ENCODE results near the gene RASA2. TPM values are rescaled to one million over a fixed set of nuclear protein-coding genes. Genes with fewer than 3 reads are reported as not detected.

Gene RASA2
- total and polyA plus RNA-seq, 9 of the 15 experiments (the other 6 are each of a cell fraction or from before 2014, with no cell fraction given): 2.0 to 12.8 (median 9.5) TPM

DNA sequence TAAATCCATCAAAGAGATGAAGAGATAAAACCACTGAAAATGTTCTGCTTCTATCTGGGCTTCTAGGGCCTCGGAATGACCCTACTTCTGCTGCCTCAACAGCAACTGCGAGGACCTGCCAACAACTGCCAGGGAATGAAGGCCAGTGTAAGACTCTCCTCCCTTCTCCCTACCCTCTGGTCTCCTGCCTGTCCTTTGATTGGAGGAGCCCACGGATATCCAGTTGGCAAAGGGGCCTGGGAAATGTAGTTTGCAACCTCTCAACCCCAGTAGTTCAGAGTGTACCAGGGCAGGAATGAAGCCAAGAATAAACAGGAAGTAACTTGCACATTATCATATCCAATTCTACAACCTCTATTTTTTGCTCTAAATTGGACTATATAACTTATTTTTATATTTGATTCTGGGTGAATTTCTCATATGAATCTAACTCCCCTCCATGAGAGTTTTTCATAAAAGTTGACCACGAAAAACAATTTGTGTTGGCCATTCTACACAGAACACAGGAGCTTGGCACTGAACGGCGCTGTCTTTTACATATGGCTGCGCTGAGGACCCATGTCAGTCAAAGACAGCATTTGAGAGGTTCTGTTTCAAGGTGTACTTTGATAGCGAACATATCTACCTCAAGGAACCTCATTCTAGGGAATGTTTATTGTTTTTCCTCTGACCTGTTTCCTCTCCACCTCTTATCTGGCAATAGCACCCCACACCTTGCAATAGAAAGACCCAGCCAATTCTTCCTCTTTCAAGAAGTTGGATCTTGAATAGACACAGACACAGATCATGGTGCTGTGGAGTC is 160.1 kb downstream of the RASA2 start (continued):
- peak; percentile 70; the same call in 1 of the 2 replicates for TF ChIP-seq ZEB2 (IDR thresholded peaks at IDR 0.05)
- TF ChIP-seq, protein P1, sequence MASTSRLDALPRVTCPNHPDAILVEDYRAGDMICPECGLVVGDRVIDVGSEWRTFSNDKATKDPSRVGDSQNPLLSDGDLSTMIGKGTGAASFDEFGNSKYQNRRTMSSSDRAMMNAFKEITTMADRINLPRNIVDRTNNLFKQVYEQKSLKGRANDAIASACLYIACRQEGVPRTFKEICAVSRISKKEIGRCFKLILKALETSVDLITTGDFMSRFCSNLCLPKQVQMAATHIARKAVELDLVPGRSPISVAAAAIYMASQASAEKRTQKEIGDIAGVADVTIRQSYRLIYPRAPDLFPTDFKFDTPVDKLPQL (IDR thresholded peaks at IDR 0.05; ENCODE audit: extremely low read depth, insufficient read length): no peak
- 0 out of 4 replicates have a peak, but pooled peaks of 1 of the 2 experiments have one; percentile 38 for TF ChIP-seq TRIM24 (IDR thresholded peaks at IDR 0.05)
- TF ChIP-seq, protein P2, sequence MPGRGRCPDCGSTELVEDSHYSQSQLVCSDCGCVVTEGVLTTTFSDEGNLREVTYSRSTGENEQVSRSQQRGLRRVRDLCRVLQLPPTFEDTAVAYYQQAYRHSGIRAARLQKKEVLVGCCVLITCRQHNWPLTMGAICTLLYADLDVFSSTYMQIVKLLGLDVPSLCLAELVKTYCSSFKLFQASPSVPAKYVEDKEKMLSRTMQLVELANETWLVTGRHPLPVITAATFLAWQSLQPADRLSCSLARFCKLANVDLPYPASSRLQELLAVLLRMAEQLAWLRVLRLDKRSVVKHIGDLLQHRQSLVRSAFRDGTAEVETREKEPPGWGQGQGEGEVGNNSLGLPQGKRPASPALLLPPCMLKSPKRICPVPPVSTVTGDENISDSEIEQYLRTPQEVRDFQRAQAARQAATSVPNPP (IDR thresholded peaks at IDR 0.05; ENCODE audit: borderline replicate concordance, insufficient read depth, insufficient read length): no peak
- TF ChIP-seq ZNF584 (CRISPR knock-in tag; IDR thresholded peaks at IDR 0.05; ENCODE audit: low read depth): 0 out of 2 replicates have a peak, but pooled peaks have one; percentile 25
- TF ChIP-seq, protein P3, sequence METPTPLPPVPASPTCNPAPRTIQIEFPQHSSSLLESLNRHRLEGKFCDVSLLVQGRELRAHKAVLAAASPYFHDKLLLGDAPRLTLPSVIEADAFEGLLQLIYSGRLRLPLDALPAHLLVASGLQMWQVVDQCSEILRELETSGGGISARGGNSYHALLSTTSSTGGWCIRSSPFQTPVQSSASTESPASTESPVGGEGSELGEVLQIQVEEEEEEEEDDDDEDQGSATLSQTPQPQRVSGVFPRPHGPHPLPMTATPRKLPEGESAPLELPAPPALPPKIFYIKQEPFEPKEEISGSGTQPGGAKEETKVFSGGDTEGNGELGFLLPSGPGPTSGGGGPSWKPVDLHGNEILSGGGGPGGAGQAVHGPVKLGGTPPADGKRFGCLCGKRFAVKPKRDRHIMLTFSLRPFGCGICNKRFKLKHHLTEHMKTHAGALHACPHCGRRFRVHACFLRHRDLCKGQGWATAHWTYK (CRISPR knock-in tag; IDR thresholded peaks at IDR 0.05): no peak
- TF ChIP-seq, protein P4, sequence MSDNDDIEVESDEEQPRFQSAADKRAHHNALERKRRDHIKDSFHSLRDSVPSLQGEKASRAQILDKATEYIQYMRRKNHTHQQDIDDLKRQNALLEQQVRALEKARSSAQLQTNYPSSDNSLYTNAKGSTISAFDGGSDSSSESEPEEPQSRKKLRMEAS (CRISPR knock-in tag; IDR thresholded peaks at IDR 0.05): no peak
- no peak for TF ChIP-seq E2F3 (CRISPR knock-in tag; IDR thresholded peaks at IDR 0.05)
- no peak for TF ChIP-seq HMG20B (CRISPR knock-in tag; IDR thresholded peaks at IDR 0.05)
- TF ChIP-seq GABPA (tag; conservative IDR thresholded peaks at IDR 0.05; ENCODE audit: low read depth): peak; percentile 78
- TF ChIP-seq, protein P5, sequence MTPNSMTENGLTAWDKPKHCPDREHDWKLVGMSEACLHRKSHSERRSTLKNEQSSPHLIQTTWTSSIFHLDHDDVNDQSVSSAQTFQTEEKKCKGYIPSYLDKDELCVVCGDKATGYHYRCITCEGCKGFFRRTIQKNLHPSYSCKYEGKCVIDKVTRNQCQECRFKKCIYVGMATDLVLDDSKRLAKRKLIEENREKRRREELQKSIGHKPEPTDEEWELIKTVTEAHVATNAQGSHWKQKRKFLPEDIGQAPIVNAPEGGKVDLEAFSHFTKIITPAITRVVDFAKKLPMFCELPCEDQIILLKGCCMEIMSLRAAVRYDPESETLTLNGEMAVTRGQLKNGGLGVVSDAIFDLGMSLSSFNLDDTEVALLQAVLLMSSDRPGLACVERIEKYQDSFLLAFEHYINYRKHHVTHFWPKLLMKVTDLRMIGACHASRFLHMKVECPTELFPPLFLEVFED (CRISPR knock-in tag; conservative IDR thresholded peaks at IDR 0.05): no peak
- TF ChIP-seq TEAD4 (IDR thresholded peaks at IDR 0.05; ENCODE audit: low read length): peak; percentile 38
- TF ChIP-seq TEAD4 (CRISPR knock-in tag; IDR thresholded peaks at IDR 0.05; ENCODE audit: borderline replicate concordance): no peak
- TF ChIP-seq FIP1L1 (IDR thresholded peaks at IDR 0.05; ENCODE audit: low read depth, low read length, poor library complexity, severe bottlenecking): no peak
- TF ChIP-seq TAL1 (IDR thresholded peaks at IDR 0.05): peak; percentile 47

Data from K562 (cell line).